Nephron (organoid): ENCODE data around the gene TNFRSF8.
A peak's percentile ranks its signal among the peaks of the same experiment; 100 is the strongest.

ENCODE experiments used
- H3K27ac Mint-ChIP-seq, 3 experiments: 2 replicates each; pipeline ENCODE4 v1.8.0; 2020; ENCODE audit warnings: mixed read lengths in 3 of 3, mild to moderate bottlenecking in 2 of 3, moderate library complexity in 1 of 3
- H3K27me3 Mint-ChIP-seq: 2 replicates; pipeline ENCODE4 v1.8.0; 2021; ENCODE audit warnings: low read depth, mild to moderate bottlenecking, moderate library complexity, mixed read lengths
- H3K36me3 Mint-ChIP-seq: 2 replicates; pipeline ENCODE4 v1.8.0; 2020; ENCODE audit warnings: low read depth, mixed read lengths
- H3K4me1 Mint-ChIP-seq: 2 replicates; pipeline ENCODE4 v1.8.0; 2020; ENCODE audit warnings: mixed read lengths
- H3K4me3 Mint-ChIP-seq, 3 experiments: 2 replicates each; pipeline ENCODE4 v1.8.0; 2020; ENCODE audit warnings: mild to moderate bottlenecking in 3 of 3, mixed read lengths in 3 of 3, moderate library complexity in 2 of 3
- H3K9me3 Mint-ChIP-seq: 2 replicates; pipeline ENCODE4 v1.8.0; 2020; ENCODE audit warnings: mixed read lengths
- CTCF ChIP-seq, 3 experiments: fragments of 200-600 bp; sonication (generic); IDR thresholded peaks; one replicate each; pipeline ENCODE4 v1.5.0; 2021; ENCODE audit warnings: antibody characterized with exemption in 3 of 3; ENCODE audit not compliant: unreplicated experiment in 3 of 3

TNFRSF8 gene

GRCh38 chr1:12073796-12074195 is 10.7 kb downstream of the TNFRSF8 start:
- Mint-ChIP-seq H3K4me3 (no peak overlapping the region), H3K9me3 (no peaks in the 10 kb centered on the region), H3K4me1 (peaks cover 15% of the 10 kb centered on the region), H3K27ac (peak overlapping the region in 2 of 3 experiments; percentile 53 to 76), H3K36me3 (no peaks in the 10 kb centered on the region), H3K27me3 (peaks cover 8% of the 10 kb centered on the region)
- TF ChIP-seq CTCF (IDR thresholded peaks at IDR 0.05; ENCODE audit: unreplicated experiment in 3 of 3), result no peak

DNA sequence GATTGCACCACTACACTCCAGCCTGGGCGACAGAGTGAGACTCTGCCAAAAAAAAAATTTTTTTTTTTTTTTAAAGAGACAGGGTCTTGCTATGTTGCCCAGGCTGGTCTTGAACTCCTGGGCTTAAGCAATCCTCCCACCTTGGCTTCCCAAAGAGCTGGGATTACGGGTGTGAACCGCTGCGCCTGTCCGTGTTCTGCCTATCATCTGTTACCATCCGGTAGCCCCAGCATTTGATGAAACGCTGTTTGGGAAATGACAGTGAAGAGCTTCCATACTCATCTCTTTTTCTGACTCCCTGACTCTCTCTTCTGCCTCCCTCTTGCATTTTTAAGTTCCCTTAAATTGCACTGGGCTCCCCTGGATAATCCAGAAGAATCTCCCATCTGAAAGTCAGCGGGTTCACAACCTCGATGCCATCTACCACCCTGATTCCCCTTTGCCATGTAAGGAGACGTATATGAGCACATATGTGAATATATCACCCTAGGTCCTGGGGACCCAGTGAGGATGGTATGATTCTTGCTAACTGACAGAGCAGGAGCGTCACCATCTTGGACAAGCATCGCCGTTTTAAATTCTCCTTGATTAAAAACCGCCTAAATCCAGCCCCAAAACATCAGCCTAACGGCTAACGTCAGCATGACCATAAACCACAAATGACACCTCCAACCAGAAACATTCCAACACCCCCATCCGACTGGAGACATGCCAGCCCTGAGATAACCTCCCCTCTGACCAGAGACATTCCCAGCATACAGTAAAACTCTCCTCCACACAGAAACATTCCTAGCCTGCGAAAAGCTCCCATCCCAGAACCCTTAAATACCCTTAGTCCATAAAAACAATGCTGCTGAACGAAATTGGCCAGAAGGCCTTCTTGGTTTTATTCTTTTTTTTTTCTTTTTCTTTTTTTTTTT is 12.4 kb downstream of the TNFRSF8 start:
- H3K4me1 Mint-ChIP-seq, result peaks cover 13% of the 10 kb centered on the region
- peak overlapping the region; percentile 15 to 65 (median 19) for H3K4me3 Mint-ChIP-seq
- peaks cover 8% of the 10 kb centered on the region for H3K27me3 Mint-ChIP-seq
- H3K27ac Mint-ChIP-seq, result peak overlapping the region; percentile 94 to 99 (median 97)
- H3K36me3 Mint-ChIP-seq, result no peaks in the 10 kb centered on the region
- no peak for TF ChIP-seq CTCF (IDR thresholded peaks at IDR 0.05; ENCODE audit: unreplicated experiment in 3 of 3)
- H3K9me3 Mint-ChIP-seq, result no peaks in the 10 kb centered on the region

- H3K4me1 Mint-ChIP-seq, result peaks cover 13% of the 10 kb centered on the region
- peak overlapping the region in 1 of 3 experiments; percentile 41 for H3K4me3 Mint-ChIP-seq
- no peak for TF ChIP-seq CTCF (IDR thresholded peaks at IDR 0.05; ENCODE audit: unreplicated experiment in 3 of 3)
- peaks cover 8% of the 10 kb centered on the region for H3K27me3 Mint-ChIP-seq
- H3K36me3 Mint-ChIP-seq, result no peaks in the 10 kb centered on the region
- H3K27ac Mint-ChIP-seq, result peak overlapping the region; percentile 71 to 99 (median 94)
- H3K9me3 Mint-ChIP-seq, result no peaks in the 10 kb centered on the region
Observed at GRCh38 chr1:12076425-12077005, 13.4 kb downstream of the TNFRSF8 start.

DNA sequence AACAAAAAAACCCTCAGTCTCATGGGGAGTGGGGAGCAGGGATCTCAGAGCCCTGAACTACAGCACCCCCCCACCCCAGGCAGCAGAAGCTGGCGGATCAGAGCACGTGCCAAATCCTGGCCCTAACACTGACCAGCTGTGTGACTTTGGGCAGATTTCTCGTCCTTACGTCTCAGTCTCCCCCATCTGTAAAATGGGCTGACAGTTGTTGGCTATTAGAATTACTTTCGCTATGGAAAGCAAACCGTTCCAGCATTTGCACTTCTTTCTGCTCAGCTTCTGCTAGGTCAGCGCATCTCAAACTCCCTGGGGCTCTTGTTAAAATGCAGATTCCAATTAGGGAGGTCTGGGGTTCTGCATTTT is 15.5 kb downstream of the TNFRSF8 start:
- Mint-ChIP-seq H3K36me3 (no peaks in the 10 kb centered on the region), H3K9me3 (peaks cover 6% of the 10 kb centered on the region), H3K27me3 (peaks cover 8% of the 10 kb centered on the region), H3K27ac (no peak overlapping the region), H3K4me3 (no peak overlapping the region), H3K4me1 (peaks cover 13% of the 10 kb centered on the region)
- TF ChIP-seq CTCF (IDR thresholded peaks at IDR 0.05; ENCODE audit: unreplicated experiment in 3 of 3), result no peak

GRCh38 chr1:12078938-12079861 is 16.1 kb downstream of the TNFRSF8 start:
- TF ChIP-seq CTCF (IDR thresholded peaks at IDR 0.05; ENCODE audit: unreplicated experiment in 3 of 3), result peak; percentile 66 to 69 (median 67)
- peaks cover 8% of the 10 kb centered on the region for H3K27me3 Mint-ChIP-seq
- peak overlapping the region; percentile 56 to 90 (median 74) for H3K27ac Mint-ChIP-seq
- H3K9me3 Mint-ChIP-seq, result peaks cover 7% of the 10 kb centered on the region
- peaks cover 17% of the 10 kb centered on the region for H3K4me1 Mint-ChIP-seq
- no peak overlapping the region for H3K4me3 Mint-ChIP-seq
- H3K36me3 Mint-ChIP-seq, result no peaks in the 10 kb centered on the region
